ENCODE data around the gene OSBPL6.

GRCh38 chr2:178238750-178239149 lies 44.4 kb downstream of the OSBPL6 start:
- no peak for TF ChIP-seq POLR2A (IDR thresholded peaks at IDR 0.05; ENCODE audit: low read depth)
- no peak for TF ChIP-seq EP300 (IDR thresholded peaks at IDR 0.05)
- TF ChIP-seq CTCF (IDR thresholded peaks at IDR 0.05), result no peak
